IPS-18a (cell line): Measurements from ENCODE around the gene CTF1.

Source experiments
- H3K27ac ChIP-seq: one replicate; pipeline ENCODE4 v1.5.1; 2013; ENCODE audit warnings: low read length
- H3K27me3 ChIP-seq: one replicate; pipeline ENCODE4 v1.6.1; 2013; ENCODE audit warnings: mild to moderate bottlenecking, low read length; ENCODE audit not compliant: control insufficient read depth, insufficient read depth
- H3K36me3 ChIP-seq: one replicate; pipeline ENCODE4 v1.6.1; 2013; ENCODE audit warnings: low read depth, low read length; ENCODE audit not compliant: control insufficient read depth
- H3K4me1 ChIP-seq: one replicate; pipeline ENCODE4 v1.6.1; 2013; ENCODE audit warnings: low read depth, low read length; ENCODE audit not compliant: control insufficient read depth
- H3K4me3 ChIP-seq: one replicate; pipeline ENCODE4 v1.5.1; 2013; ENCODE audit warnings: low read length
- H3K9ac ChIP-seq: one replicate; pipeline ENCODE4 v1.6.1; 2013; ENCODE audit warnings: mild to moderate bottlenecking, low read length, moderate library complexity
- H3K9me3 ChIP-seq: one replicate; pipeline ENCODE4 v1.6.1; 2013; ENCODE audit warnings: low read depth, low read length; ENCODE audit not compliant: control insufficient read depth

Gene CTF1

DNA sequence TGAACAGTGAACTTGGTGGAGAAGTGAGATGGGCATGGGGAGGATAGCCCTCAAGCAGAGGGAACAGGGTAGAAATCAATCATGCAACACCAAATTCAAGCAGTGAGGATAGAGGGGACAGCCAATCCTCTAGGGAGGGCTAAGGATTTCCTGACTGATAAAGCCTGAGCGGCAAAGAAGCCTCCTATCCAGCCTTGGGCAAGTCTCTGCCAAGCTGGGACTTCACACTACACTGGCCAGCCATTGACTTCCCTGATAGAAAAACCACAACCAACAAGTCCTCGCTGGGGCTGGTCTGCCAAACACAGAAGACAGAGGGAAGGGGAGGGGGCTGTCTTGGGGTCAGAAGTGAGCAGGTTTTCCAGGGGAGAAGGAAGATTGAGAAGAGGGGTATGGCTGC is 24.5 kb downstream of the CTF1 start:
- Histone ChIP-seq H3K27ac (no peak overlapping the region), H3K9me3 (no peaks in the 10 kb centered on the region), H3K4me3 (no peak overlapping the region), H3K9ac (no peak overlapping the region), H3K4me1 (no peaks in the 10 kb centered on the region), H3K36me3 (no peaks in the 10 kb centered on the region), H3K27me3 (no peaks in the 10 kb centered on the region)

DNA sequence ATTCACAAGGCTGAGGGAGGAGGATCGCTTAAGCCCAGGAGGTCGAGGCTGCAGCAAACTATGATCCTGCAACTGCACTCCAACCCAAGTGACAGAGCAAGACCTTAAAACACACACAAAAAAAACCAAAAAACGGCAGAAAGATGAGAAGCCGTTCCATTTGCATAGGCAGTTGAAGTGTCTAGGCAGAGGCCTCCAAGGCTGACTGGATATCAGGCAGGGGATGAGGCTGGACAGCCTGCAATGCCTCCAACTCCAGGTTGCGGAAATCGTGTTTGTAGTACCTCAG is 25.0 kb downstream of the CTF1 start:
- no peaks in the 10 kb centered on the region for H3K4me1 ChIP-seq

GRCh38 chr16:30921748-30922419 is 25.5 kb downstream of the CTF1 start:
- Histone ChIP-seq H3K36me3 (peaks cover 2% of the 10 kb centered on the region), H3K4me3 (peak overlapping the region; percentile 63), H3K4me1 (no peaks in the 10 kb centered on the region), H3K9ac (peak overlapping the region; percentile 31), H3K27ac (peak overlapping the region; percentile 29), H3K27me3 (no peaks in the 10 kb centered on the region), H3K9me3 (no peaks in the 10 kb centered on the region)

More for the DNA sequence above, 25.0 kb downstream of the CTF1 start:
- Histone ChIP-seq H3K27me3 (no peaks in the 10 kb centered on the region), H3K27ac (no peak overlapping the region), H3K9me3 (no peaks in the 10 kb centered on the region), H3K9ac (no peak overlapping the region), H3K4me3 (peak overlapping the region; percentile 63), H3K36me3 (no peaks in the 10 kb centered on the region)

GRCh38 chr16:30922420-30922959 is 26.1 kb downstream of the CTF1 start:
- Histone ChIP-seq H3K27me3 (no peaks in the 10 kb centered on the region), H3K9me3 (no peaks in the 10 kb centered on the region), H3K4me3 (peak overlapping the region; percentile 63), H3K4me1 (no peaks in the 10 kb centered on the region), H3K27ac (peak overlapping the region; percentile 88), H3K36me3 (peaks cover 7% of the 10 kb centered on the region), H3K9ac (peak overlapping the region; percentile 74)

DNA sequence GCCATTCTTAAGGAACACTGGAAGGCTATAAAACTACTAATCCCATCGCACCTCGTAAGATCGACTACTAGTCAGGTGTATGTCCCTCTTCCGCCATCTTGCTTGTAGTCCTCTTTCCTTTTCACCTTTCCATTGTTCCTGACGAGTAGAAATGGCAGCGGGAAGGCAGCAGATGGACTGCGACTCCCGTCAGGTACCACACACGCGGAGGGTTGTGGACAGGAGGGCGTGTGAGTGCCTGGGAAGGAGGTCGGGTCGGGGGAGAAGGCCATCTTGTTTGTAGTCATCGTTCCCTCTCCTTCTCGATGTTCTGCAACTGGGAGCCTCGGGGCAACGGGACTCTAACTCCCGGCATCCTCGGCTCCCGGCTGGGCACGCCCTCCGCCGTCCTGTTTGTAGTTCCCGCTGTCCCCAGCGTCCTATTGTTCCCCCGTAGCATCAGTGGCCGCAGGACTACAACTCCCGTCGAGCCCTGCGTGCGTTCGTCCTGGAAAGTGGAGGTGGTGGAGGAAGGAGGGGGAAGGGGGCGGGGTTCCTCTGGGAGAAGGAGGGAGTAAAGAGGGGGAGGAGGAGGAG is 26.6 kb downstream of the CTF1 start:
- H3K27ac ChIP-seq, result peak overlapping the region; percentile 88
- H3K27me3 ChIP-seq, result no peaks in the 10 kb centered on the region
- H3K4me3 ChIP-seq, result peak overlapping the region; percentile 63
- H3K9me3 ChIP-seq, result no peaks in the 10 kb centered on the region
- H3K9ac ChIP-seq, result peak overlapping the region; percentile 74
- H3K36me3 ChIP-seq, result peaks cover 7% of the 10 kb centered on the region
- no peaks in the 10 kb centered on the region for H3K4me1 ChIP-seq

DNA sequence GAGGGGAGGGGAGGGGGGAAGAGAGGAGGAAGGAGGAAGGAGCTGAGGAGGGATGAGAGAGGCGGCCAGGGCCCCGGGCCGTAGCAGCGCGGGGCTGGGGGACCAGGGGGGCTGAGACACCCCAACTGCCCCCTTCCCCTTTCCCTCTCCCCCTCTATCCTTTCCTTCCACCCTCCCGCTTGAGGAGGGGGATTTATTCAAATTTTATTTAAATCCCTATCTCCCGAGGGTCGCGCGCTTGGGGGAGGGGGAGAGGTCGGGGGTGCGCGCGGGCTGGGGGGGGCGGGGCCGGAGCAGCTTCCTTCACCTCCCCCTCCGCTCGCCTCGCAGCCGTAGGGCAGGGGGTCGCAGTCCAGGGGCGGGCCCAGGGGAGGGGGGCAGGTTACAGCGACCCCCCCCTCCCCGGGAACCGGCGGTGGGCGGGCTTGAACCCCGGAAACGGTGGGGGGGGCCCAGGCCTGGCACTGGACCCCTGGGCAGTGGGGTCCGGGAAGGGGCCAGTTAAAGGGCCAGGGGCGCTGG is 27.2 kb downstream of the CTF1 start, which contains the start of gene FBXL19:
FBXL19 (plus strand) TSS at position 19 of the 522 bp plus-strand sequence. CDS start 2,183 bp downstream, outside the sequence.
- peak within 1 kb of the TSS; percentile 88 for H3K27ac ChIP-seq
- peaks cover 7% of the 10 kb centered on the region for H3K36me3 ChIP-seq
- H3K27me3 ChIP-seq, result no peaks in the 10 kb centered on the region
- peak within 1 kb of the TSS; percentile 74 for H3K9ac ChIP-seq
- no peaks in the 10 kb centered on the region for H3K9me3 ChIP-seq
- H3K4me3 ChIP-seq, result peak within 1 kb of the TSS; percentile 63
- no peaks in the 10 kb centered on the region for H3K4me1 ChIP-seq

- H3K27ac ChIP-seq, result peak overlapping the region; percentile 7
- H3K36me3 ChIP-seq, result peaks cover 7% of the 10 kb centered on the region
- H3K27me3 ChIP-seq, result no peaks in the 10 kb centered on the region
- no peaks in the 10 kb centered on the region for H3K4me1 ChIP-seq
- H3K9me3 ChIP-seq, result no peaks in the 10 kb centered on the region
- peak overlapping the region; percentile 63 for H3K4me3 ChIP-seq
- H3K9ac ChIP-seq, result peak overlapping the region; percentile 64
Observed at GRCh38 chr16:30924076-30924912, 27.9 kb downstream of the CTF1 start.

GRCh38 chr16:30924913-30925631 is 28.7 kb downstream of the CTF1 start:
- Histone ChIP-seq H3K9ac (peak overlapping the region; percentile 64), H3K36me3 (peaks cover 7% of the 10 kb centered on the region), H3K27me3 (no peaks in the 10 kb centered on the region), H3K4me3 (peak overlapping the region; percentile 63), H3K4me1 (no peaks in the 10 kb centered on the region), H3K9me3 (no peaks in the 10 kb centered on the region), H3K27ac (no peak overlapping the region)

GRCh38 chr16:30925632-30925987 is 29.2 kb downstream of the CTF1 start:
- H3K4me3 ChIP-seq, result no peak overlapping the region
- H3K27me3 ChIP-seq, result no peaks in the 10 kb centered on the region
- H3K9ac ChIP-seq, result no peak overlapping the region
- no peaks in the 10 kb centered on the region for H3K9me3 ChIP-seq
- H3K4me1 ChIP-seq, result no peaks in the 10 kb centered on the region
- no peak overlapping the region for H3K27ac ChIP-seq
- peaks cover 11% of the 10 kb centered on the region for H3K36me3 ChIP-seq

- Histone ChIP-seq H3K9me3 (no peaks in the 10 kb centered on the region), H3K4me3 (no peak overlapping the region), H3K27me3 (no peaks in the 10 kb centered on the region), H3K27ac (no peak overlapping the region), H3K9ac (no peak overlapping the region), H3K36me3 (peaks cover 17% of the 10 kb centered on the region), H3K4me1 (no peaks in the 10 kb centered on the region)
Observed at GRCh38 chr16:30925995-30926811, 29.8 kb downstream of the CTF1 start.
